Astrocyte of the cerebellum (primary cell): ENCODE results near the gene COA5.
"Not testable (repeated sequence)": the region's sequence is repeated elsewhere in the genome, so short reads cannot be mapped to it uniquely, and the experiment has no call there.

Source experiments
- DNase-seq: peaks from one replicate; pipeline ENCODE4 v3.0.0-alpha.2; 2011; ENCODE audit warnings: low read depth
- H3K4me3 ChIP-seq: 2 replicates; pipeline ENCODE4 v1.5.1; 2011; ENCODE audit warnings: mild to moderate bottlenecking, low read depth, low read length, moderate library complexity
- in situ Hi-C: cut with HindIII; loops from 2 replicates; pipeline ENCODE4 v1.10.0; 2017; ENCODE audit warnings: low sequenced_read_pairs
- TF ChIP-seq, protein P1 (sequence below): IDR thresholded peaks from 2 replicates; pipeline ENCODE4 v1.5.1; 2012; ENCODE audit warnings: low read length, low read depth, moderate library complexity, mild to moderate bottlenecking; ENCODE audit errors: missing control alignments

Gene COA5

GRCh38 chr2:98601532-98602132, 6.7 kb downstream of the COA5 start:
- no peak overlapping the region for H3K4me3 ChIP-seq
- in situ Hi-C loops = no loop called here

DNA sequence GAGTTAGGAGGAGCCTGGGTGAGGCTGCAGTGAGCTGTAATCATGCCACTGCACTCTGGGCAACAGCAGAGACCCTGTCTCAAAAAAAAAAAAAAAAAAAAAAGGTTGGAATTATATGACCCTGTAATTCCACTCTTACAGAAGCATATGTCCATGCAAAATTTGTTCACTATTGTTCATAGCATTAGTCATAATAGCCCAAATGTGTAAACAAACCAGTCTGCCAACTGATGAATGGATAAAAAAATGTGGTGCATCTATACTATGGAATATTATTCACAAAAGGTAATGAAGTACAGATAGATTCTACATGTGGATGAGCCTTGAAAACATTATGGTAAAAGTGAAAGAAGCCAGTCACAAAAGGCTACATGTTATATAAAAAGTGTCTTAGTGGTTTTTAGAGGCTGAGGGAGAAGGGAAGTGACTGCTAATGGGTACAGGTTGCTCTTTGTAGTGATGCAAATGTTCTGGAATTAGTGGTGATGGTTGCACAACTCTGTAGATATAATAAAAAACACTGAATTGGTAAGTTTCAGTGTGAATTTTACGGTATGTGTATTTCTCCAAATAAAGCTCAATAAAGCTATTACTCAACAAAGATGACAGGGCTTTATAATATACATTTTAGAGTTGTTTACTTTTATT, 9.4 kb downstream of the COA5 start:
- DNase-seq = no peak
- TF ChIP-seq, protein P1, sequence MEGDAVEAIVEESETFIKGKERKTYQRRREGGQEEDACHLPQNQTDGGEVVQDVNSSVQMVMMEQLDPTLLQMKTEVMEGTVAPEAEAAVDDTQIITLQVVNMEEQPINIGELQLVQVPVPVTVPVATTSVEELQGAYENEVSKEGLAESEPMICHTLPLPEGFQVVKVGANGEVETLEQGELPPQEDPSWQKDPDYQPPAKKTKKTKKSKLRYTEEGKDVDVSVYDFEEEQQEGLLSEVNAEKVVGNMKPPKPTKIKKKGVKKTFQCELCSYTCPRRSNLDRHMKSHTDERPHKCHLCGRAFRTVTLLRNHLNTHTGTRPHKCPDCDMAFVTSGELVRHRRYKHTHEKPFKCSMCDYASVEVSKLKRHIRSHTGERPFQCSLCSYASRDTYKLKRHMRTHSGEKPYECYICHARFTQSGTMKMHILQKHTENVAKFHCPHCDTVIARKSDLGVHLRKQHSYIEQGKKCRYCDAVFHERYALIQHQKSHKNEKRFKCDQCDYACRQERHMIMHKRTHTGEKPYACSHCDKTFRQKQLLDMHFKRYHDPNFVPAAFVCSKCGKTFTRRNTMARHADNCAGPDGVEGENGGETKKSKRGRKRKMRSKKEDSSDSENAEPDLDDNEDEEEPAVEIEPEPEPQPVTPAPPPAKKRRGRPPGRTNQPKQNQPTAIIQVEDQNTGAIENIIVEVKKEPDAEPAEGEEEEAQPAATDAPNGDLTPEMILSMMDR = no peak
- in situ Hi-C loops = no loop called here
- H3K4me3 ChIP-seq = no peak overlapping the region

More at GRCh38 chr2:98601532-98602132, 6.7 kb downstream of the COA5 start:
- no peak for DNase-seq
- TF ChIP-seq, protein P1 = peak; percentile 75

DNA sequence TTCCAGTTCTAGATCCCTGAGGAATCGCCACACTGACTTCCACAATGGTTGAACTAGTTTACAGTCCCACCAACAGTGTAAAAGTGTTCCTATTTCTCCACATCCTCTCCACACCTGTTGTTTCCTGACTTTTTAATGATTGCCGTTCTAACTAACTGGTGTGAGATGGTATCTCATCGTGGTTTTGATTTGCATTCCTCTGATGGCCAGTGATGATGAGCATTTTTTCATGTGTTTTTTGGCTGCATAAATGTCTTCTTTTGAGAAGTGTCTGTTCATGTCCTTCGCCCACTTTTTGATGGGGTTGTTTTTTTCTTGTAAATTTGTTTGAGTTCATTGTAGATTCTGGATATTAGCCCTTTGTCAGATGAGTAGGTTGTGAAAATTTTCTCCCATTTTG, 13.6 kb downstream of the COA5 start:
- in situ Hi-C loops, DNase-seq, H3K4me3 ChIP-seq: not testable (repeated sequence)

- TF ChIP-seq, protein P1 = no peak
- in situ Hi-C loops = no loop called here
- H3K4me3 ChIP-seq = no peak overlapping the region
- no peak for DNase-seq
Observed at GRCh38 chr2:98592565-98592964, 15.7 kb downstream of the COA5 start.

DNA sequence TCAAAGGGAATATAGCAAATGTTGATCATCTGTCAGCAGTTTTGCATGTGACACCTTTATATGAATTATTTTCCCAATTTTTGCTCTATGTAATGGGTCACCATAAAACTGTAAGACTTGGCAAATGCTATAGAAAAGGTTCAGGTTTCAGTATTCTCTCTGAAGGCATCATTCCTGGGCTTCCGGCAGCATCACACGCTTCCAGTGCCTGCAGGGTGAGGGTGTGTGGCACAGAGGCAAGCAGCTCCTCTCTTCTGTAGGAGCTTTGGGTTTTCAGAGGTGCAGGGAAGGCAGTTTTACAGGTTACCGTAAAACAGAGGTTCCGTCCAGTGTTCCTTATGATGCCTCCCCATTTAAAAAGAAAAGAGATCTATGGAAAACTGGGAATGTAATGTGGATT, 18.8 kb downstream of the COA5 start:
- no peak overlapping the region for H3K4me3 ChIP-seq
- TF ChIP-seq, protein P1 = no peak
- in situ Hi-C loops = no loop called here
- DNase-seq = no peak

DNA sequence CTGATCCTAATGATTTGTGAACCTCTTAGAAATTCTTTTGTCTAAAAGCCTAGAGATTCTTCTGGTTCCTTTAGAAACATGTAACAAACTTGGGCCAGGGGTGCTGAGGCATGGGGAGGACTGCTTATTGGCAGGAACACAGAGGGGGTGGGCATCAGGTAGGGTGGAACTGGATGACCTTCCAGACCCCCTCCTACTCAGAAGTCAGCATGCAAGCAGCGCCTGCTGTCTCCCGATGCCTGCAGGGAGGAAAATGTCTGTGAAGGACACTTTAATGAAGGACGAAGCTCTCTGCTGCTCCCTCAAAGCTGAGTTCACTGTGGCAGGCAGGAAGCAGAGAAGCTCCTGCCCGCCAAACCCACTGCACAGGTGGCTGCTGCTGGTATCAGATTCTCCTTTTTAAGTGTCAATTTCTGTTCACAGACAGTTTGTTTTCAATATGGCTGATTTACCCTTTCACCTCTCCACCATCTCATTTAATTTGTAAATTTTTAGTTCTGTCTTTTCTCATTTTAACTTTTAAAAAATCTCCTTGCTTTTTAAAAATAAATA, 19.4 kb downstream of the COA5 start:
- in situ Hi-C loops = no loop called here
- TF ChIP-seq, protein P1 = no peak
- H3K4me3 ChIP-seq = no peak overlapping the region
- no peak for DNase-seq

- in situ Hi-C loops = no loop called here
- no peak overlapping the region for H3K4me3 ChIP-seq
Observed at GRCh38 chr2:98586551-98587140, 21.7 kb downstream of the COA5 start.

More at GRCh38 chr2:98586551-98587140, 21.7 kb downstream of the COA5 start:
- TF ChIP-seq, protein P1 = no peak
- DNase-seq = no peak
